ENCODE data around the gene CCDC102B. TPM values are rescaled to one million over a fixed set of nuclear protein-coding genes. Genes with fewer than 3 reads are reported as not detected.

CCDC102B gene
- total RNA-seq, 4 donors from 2014 or later: 3.8 to 15.1 (median 4.9) TPM

- no peak overlapping the region for H3K27ac ChIP-seq
- ATAC-seq: no peak
- TF ChIP-seq EP300 (IDR thresholded peaks at IDR 0.05) (no peak), POLR2AphosphoS5 (IDR thresholded peaks at IDR 0.05) (no peak), CTCF (IDR thresholded peaks at IDR 0.05) (no peak), POLR2A (IDR thresholded peaks at IDR 0.05) (no peak)
- no peaks in the 10 kb centered on the region for H3K4me1 ChIP-seq
- 61 to 92% methylated on average over 2 of the region's 2 CpGs for WGBS, 2 donors (ENCODE audit: low coverage in 1 of 2)
- no peaks in the 10 kb centered on the region for H3K36me3 ChIP-seq
- H3K4me3 ChIP-seq: no peak overlapping the region
- no peaks in the 10 kb centered on the region for H3K9me3 ChIP-seq
- no peaks in the 10 kb centered on the region for H3K27me3 ChIP-seq
Measured at GRCh38 chr18:68843473-68844089, 45.7 kb downstream of the CCDC102B start.

- no peaks in the 10 kb centered on the region for H3K36me3 ChIP-seq
- H3K4me3 ChIP-seq: no peak overlapping the region
- peaks cover 0 to 3% (median 0%) of the 10 kb centered on the region in 3 donors for H3K4me1 ChIP-seq
- H3K27ac ChIP-seq: no peak overlapping the region
- no peaks in the 10 kb centered on the region for H3K27me3 ChIP-seq
- WGBS, 2 donors (ENCODE audit: low coverage in 1 of 2): 19 to 44% methylated on average over 3 of the region's 3 CpGs
- no peak for TF ChIP-seq POLR2A (IDR thresholded peaks at IDR 0.05)
- TF ChIP-seq POLR2AphosphoS5 (IDR thresholded peaks at IDR 0.05): no peak
- TF ChIP-seq EP300 (IDR thresholded peaks at IDR 0.05): no peak
- TF ChIP-seq CTCF (IDR thresholded peaks at IDR 0.05): peak; percentile 23 to 66 (median 30)
- H3K9me3 ChIP-seq: no peaks in the 10 kb centered on the region
- ATAC-seq: no peak
Measured at GRCh38 chr18:68847219-68847837, 49.4 kb downstream of the CCDC102B start.

- peaks cover 0 to 3% (median 0%) of the 10 kb centered on the region in 3 donors for H3K4me1 ChIP-seq
- no peaks in the 10 kb centered on the region for H3K9me3 ChIP-seq
- WGBS, 2 donors (ENCODE audit: low coverage in 1 of 2): 81 to 90% methylated on average over 1 of the region's 1 CpG
- no peak overlapping the region for H3K27ac ChIP-seq
- H3K36me3 ChIP-seq: no peaks in the 10 kb centered on the region
- TF ChIP-seq POLR2A (IDR thresholded peaks at IDR 0.05) (no peak), EP300 (IDR thresholded peaks at IDR 0.05) (no peak), POLR2AphosphoS5 (IDR thresholded peaks at IDR 0.05) (no peak), CTCF (IDR thresholded peaks at IDR 0.05) (no peak)
- H3K4me3 ChIP-seq: no peak overlapping the region
- no peaks in the 10 kb centered on the region for H3K27me3 ChIP-seq
- no peak for ATAC-seq
Measured at GRCh38 chr18:68848242-68848641, 50.4 kb downstream of the CCDC102B start.

GRCh38 chr18:68854786-68855391 is 57.0 kb downstream of the CCDC102B start:
- Histone ChIP-seq H3K27me3 (no peaks in the 10 kb centered on the region), H3K4me1 (no peaks in the 10 kb centered on the region), H3K4me3 (no peak overlapping the region), H3K27ac (no peak overlapping the region), H3K36me3 (no peaks in the 10 kb centered on the region), H3K9me3 (no peaks in the 10 kb centered on the region)
- no peak for ATAC-seq
- 51 to 65% methylated on average over 4 of the region's 4 CpGs for WGBS, 2 donors (ENCODE audit: low coverage in 1 of 2)
- TF ChIP-seq EP300 (IDR thresholded peaks at IDR 0.05): no peak
- no peak for TF ChIP-seq CTCF (IDR thresholded peaks at IDR 0.05)
- no peak for TF ChIP-seq POLR2A (IDR thresholded peaks at IDR 0.05)
- no peak for TF ChIP-seq POLR2AphosphoS5 (IDR thresholded peaks at IDR 0.05)

GRCh38 chr18:68855491-68855890 is 57.6 kb downstream of the CCDC102B start:
- TF ChIP-seq CTCF (IDR thresholded peaks at IDR 0.05) (no peak), POLR2AphosphoS5 (IDR thresholded peaks at IDR 0.05) (no peak), EP300 (IDR thresholded peaks at IDR 0.05) (no peak), POLR2A (IDR thresholded peaks at IDR 0.05) (no peak)
- no peaks in the 10 kb centered on the region for H3K9me3 ChIP-seq
- no peaks in the 10 kb centered on the region for H3K27me3 ChIP-seq
- no peak for ATAC-seq
- H3K36me3 ChIP-seq: no peaks in the 10 kb centered on the region
- H3K27ac ChIP-seq: no peak overlapping the region
- no peak overlapping the region for H3K4me3 ChIP-seq
- H3K4me1 ChIP-seq: no peaks in the 10 kb centered on the region
